HCT116 (cell line): ENCODE measurements around the gene GBF1. TPM values are rescaled to one million over a fixed set of nuclear protein-coding genes. Genes with fewer than 3 reads are reported as not detected.

Experiments used
- ATAC-seq: fragments of 200-7000 bp; cut with Tn5 transposase; 2 replicates; pipeline ENCODE4 v1.9.1; 2020; ENCODE audit warnings: mild to moderate bottlenecking, moderate library complexity
- BruUV-seq: library from RNA; stranded (reverse); fragments of 400-500 nt; replicated peaks from 2 replicates; lab custom pipeline; 2021; lab: Mats Ljungman, UMichigan
- CTCF ChIA-PET: fragments of 300-600 bp; sonication (Branson Sonifier 250); formaldehyde crosslinking; loops from one replicate; lab custom pipeline; 2021; ENCODE audit warnings: antibody characterized with exemption; lab: Charles Lee
- POLR2A ChIA-PET: fragments of 300-600, 350-600 bp; sonication (Branson Sonifier 250); formaldehyde crosslinking; loops from one replicate; lab custom pipeline; 2021; ENCODE audit warnings: antibody characterized with exemption; lab: Charles Lee
- RAD21 ChIA-PET, 2 experiments: fragments of 300-600 bp; sonication (Branson Sonifier 250); formaldehyde crosslinking; loops; one replicate each; lab custom pipeline; 2023; ENCODE audit warnings: low total read pairs in 2 of 2; ENCODE audit not compliant: uncharacterized antibody in 2 of 2, unreplicated experiment in 2 of 2, low non-redundant PET in 1 of 2; lab: Charles Lee
- DNase-seq: peaks from one replicate; pipeline ENCODE4 v3.0.0-alpha.2; 2010; ENCODE audit warnings: low read depth, low spot score
- H2AFZ ChIP-seq: fragments of 200-600 bp; shearing (Covaris generic), sonication (generic); 2 replicates; pipeline ENCODE4 v1.6.1; 2017; ENCODE audit warnings: low read depth, mixed run types, mixed read lengths, antibody characterized with exemption, low read length; ENCODE audit not compliant: poor library complexity, severe bottlenecking
- H3K27ac ChIP-seq: 2 replicates; pipeline ENCODE4 v1.5.1; 2012; ENCODE audit warnings: low read depth, low read length
- H3K27me3 ChIP-seq: fragments of 200-600 bp; sonication (generic); 2 replicates; pipeline ENCODE4 v1.6.1; 2016; ENCODE audit warnings: mixed run types, low read length, mixed read lengths; ENCODE audit not compliant: insufficient read depth
- H3K36me3 ChIP-seq, 2 experiments: fragments of 200-500 bp in 1 of 2; fragments of 200-600 bp in 1 of 2; sonication (Bioruptor generic) in 1 of 2; sonication (generic) in 1 of 2; 2 replicates each; pipeline versions ENCODE4 v1.5.1 to v1.6.1; 2014 to 2016; ENCODE audit warnings: low read length in 2 of 2, inconsistent platforms in 1 of 2, mixed read lengths in 1 of 2, mixed run types in 1 of 2; ENCODE audit not compliant: insufficient read depth in 2 of 2, control insufficient read depth in 1 of 2
- H3K4me1 ChIP-seq, 2 experiments: fragments of 200-600 bp in 1 of 2; sonication (generic) in 1 of 2; 2 replicates each; pipeline versions ENCODE4 v1.5.1 to v1.6.1; 2012 to 2017; ENCODE audit warnings: low read length in 2 of 2, inconsistent platforms in 1 of 2, mild to moderate bottlenecking in 1 of 2, mixed read lengths in 1 of 2, mixed run types in 1 of 2, moderate library complexity in 1 of 2; ENCODE audit not compliant: insufficient read depth in 2 of 2, control insufficient read depth in 1 of 2
- H3K4me2 ChIP-seq: fragments of 200-600 bp; sonication (generic); 2 replicates; pipeline ENCODE4 v1.6.1; 2017; ENCODE audit warnings: mixed run types, low read length, mixed read lengths
- H3K4me3 ChIP-seq, 2 experiments: fragments of 200-600 bp in 1 of 2; sonication (generic) in 1 of 2; replicated peaks in 1 of 2; 2 replicates each; pipeline ENCODE4 v1.5.1; 2011 to 2016; ENCODE audit warnings: low read length in 2 of 2, control low read depth in 1 of 2, low read depth in 1 of 2, mild to moderate bottlenecking in 1 of 2, mixed read lengths in 1 of 2, mixed run types in 1 of 2
- H3K79me2 ChIP-seq: fragments of 200-600 bp; sonication (generic); 2 replicates; pipeline ENCODE4 v1.6.1; 2017; ENCODE audit warnings: mild to moderate bottlenecking, mixed run types, low read length, moderate library complexity, mixed read lengths; ENCODE audit not compliant: insufficient read depth
- H3K9ac ChIP-seq: fragments of 200-600 bp; sonication (generic); 2 replicates; pipeline ENCODE4 v1.6.1; 2016; ENCODE audit warnings: low read length, mixed read lengths
- H3K9me2 ChIP-seq: fragments of 200-600 bp; sonication (generic), shearing (Covaris generic); 2 replicates; pipeline ENCODE4 v1.6.1; 2017; ENCODE audit warnings: mixed run types, mild to moderate bottlenecking, moderate library complexity; ENCODE audit not compliant: insufficient read depth
- H3K9me3 ChIP-seq, 2 experiments: fragments of 200-500 bp in 1 of 2; fragments of 200-600 bp in 1 of 2; sonication (Bioruptor generic) in 1 of 2; sonication (generic) in 1 of 2; 2 replicates each; pipeline ENCODE4 v1.6.1; 2014 to 2017; ENCODE audit warnings: low read length in 2 of 2, mixed read lengths in 2 of 2, inconsistent platforms in 1 of 2, low read depth in 1 of 2, mild to moderate bottlenecking in 1 of 2, mixed run types in 1 of 2, moderate library complexity in 1 of 2; ENCODE audit not compliant: control insufficient read depth in 1 of 2, insufficient read depth in 1 of 2
- H4K20me1 ChIP-seq: fragments of 200-600 bp; sonication (generic), shearing (Covaris generic); 2 replicates; pipeline ENCODE4 v1.6.1; 2017; ENCODE audit warnings: mixed run types, mild to moderate bottlenecking, moderate library complexity; ENCODE audit not compliant: insufficient read depth
- ELF1 ChIP-seq: IDR thresholded peaks from 2 replicates; pipeline ENCODE4 v1.6.1; 2012; ENCODE audit warnings: low read depth, borderline replicate concordance
- FOSL1 ChIP-seq: IDR thresholded peaks from 2 replicates; pipeline ENCODE4 v1.6.1; 2012; ENCODE audit warnings: low read depth
- JUND ChIP-seq: IDR thresholded peaks from 2 replicates; pipeline ENCODE4 v1.6.1; 2012
- POLR2AphosphoS5 ChIP-seq: IDR thresholded peaks from 2 replicates; pipeline ENCODE4 v1.6.1; 2011; ENCODE audit warnings: mild to moderate bottlenecking, low read depth, low read length, moderate library complexity
- RAD21 ChIP-seq: IDR thresholded peaks from 2 replicates; pipeline ENCODE4 v1.6.1; 2012; ENCODE audit warnings: low read depth, mild to moderate bottlenecking
- REST ChIP-seq: IDR thresholded peaks from 2 replicates; pipeline ENCODE4 v1.6.1; 2012; ENCODE audit warnings: low read depth
- intact Hi-C: fragments of 100-400 bp; cut with micrococcal nuclease; formaldehyde crosslinking; loops from 2 replicates; pipeline ENCODE4 v1.10.0; 2022
- total RNA-seq: library from RNA; stranded (reverse); gene quantifications from one replicate; pipeline ENCODE4 v1.2.1, GENCODE V29; 2021; ENCODE audit not compliant: unreplicated experiment

Gene GBF1
- total RNA-seq, 1 experiment from 2014 or later: 58.9 TPM

GRCh38 chr10:102327641-102328040 is 82.3 kb downstream of the GBF1 start:
- DNase-seq: no peak
- no peaks in the 10 kb centered on the region for H3K4me1 ChIP-seq
- 0 out of 2 replicates have a peak, but pooled peaks cover 4% of the 10 kb centered on the region for H4K20me1 ChIP-seq
- intact Hi-C loops: no loop called here
- ChIA-PET POLR2A (interaction anchor here (0.6 kb wide), 1 partner anchor 34 kb away, joined by 3 read pairs; no protein-coding TSS in a partner anchor), RAD21 (no interaction called here), CTCF (interaction anchor here (1.1 to 1.2 kb wide), 3 partner anchors 24 to 96 kb away, joined by 3 read pairs; no protein-coding TSS in a partner anchor)
- H3K27ac ChIP-seq: no peak overlapping the region
- no peaks in the 10 kb centered on the region for H3K36me3 ChIP-seq
- H3K9me2 ChIP-seq: no peaks in the 10 kb centered on the region
- H3K79me2 ChIP-seq: peaks cover 41% of the 10 kb centered on the region
- TF ChIP-seq POLR2AphosphoS5 (no peak), REST (no peak), FOSL1 (no peak), RAD21 (no peak), JUND (no peak)
- no peak for ATAC-seq
- no peaks in the 10 kb centered on the region for H3K9me3 ChIP-seq
- no peak overlapping the region for H3K4me2 ChIP-seq
- no TSS peak for BruUV-seq
- H2AFZ ChIP-seq: no peak overlapping the region
- H3K4me3 ChIP-seq: no peak overlapping the region
- no peaks in the 10 kb centered on the region for H3K27me3 ChIP-seq
- H3K9ac ChIP-seq: no peak overlapping the region

GRCh38 chr10:102332772-102333171 is 87.4 kb downstream of the GBF1 start:
- TF ChIP-seq REST (no peak), ELF1 (no peak)
- Histone ChIP-seq H3K4me2 (no peak overlapping the region), H3K9ac (no peak overlapping the region), H2AFZ (no peak overlapping the region), H4K20me1 (no peaks in the 10 kb centered on the region), H3K27me3 (no peaks in the 10 kb centered on the region), H3K9me3 (no peaks in the 10 kb centered on the region), H3K9me2 (no peaks in the 10 kb centered on the region), H3K79me2 (peaks cover 28% of the 10 kb centered on the region; the same call in 1 of the 2 replicates), H3K4me3 (no peak overlapping the region), H3K4me1 (no peaks in the 10 kb centered on the region), H3K36me3 (no peaks in the 10 kb centered on the region), H3K27ac (no peak overlapping the region)
- intact Hi-C loops: no loop called here
- ChIA-PET CTCF (interaction anchor here (1.6 kb wide), 1 partner anchor 103 kb away, joined by 8 read pairs; no protein-coding TSS in a partner anchor), RAD21 (no interaction called here), POLR2A (no interaction called here)
- DNase-seq (no peak), ATAC-seq (no peak)
- no TSS peak for BruUV-seq
